Brain microvascular endothelial cell (primary cell): ENCODE data around the gene FBXW8.

Experiments used
- DNase-seq: peaks from one replicate; pipeline ENCODE4 v3.0.0-alpha.2; 2020
- H3K27ac ChIP-seq: fragments of 250-450 bp; sonication (Bioruptor Pico); 2 replicates; pipeline ENCODE4 v1.5.1; 2020; ENCODE audit warnings: mild to moderate bottlenecking, moderate library complexity
- H3K27me3 ChIP-seq: fragments of 250-450 bp; sonication (Bioruptor Pico); replicated peaks from 2 replicates; pipeline ENCODE4 v1.5.1; 2020; ENCODE audit warnings: mild to moderate bottlenecking
- H3K36me3 ChIP-seq: fragments of 250-450 bp; sonication (Bioruptor Pico); replicated peaks from 2 replicates; pipeline ENCODE4 v1.5.1; 2020; ENCODE audit warnings: mild to moderate bottlenecking
- H3K4me3 ChIP-seq: 2 replicates; pipeline ENCODE4 v1.5.1; 2011; ENCODE audit warnings: low read depth, mild to moderate bottlenecking, control low read depth, low read length, moderate library complexity
- in situ Hi-C: cut with HindIII; loops from 2 replicates; pipeline ENCODE4 v1.10.0; 2017; ENCODE audit warnings: low sequenced_read_pairs, low pct_ligation_motif_present
- TF ChIP-seq, protein P1 (sequence below): IDR thresholded peaks from 2 replicates; pipeline ENCODE4 v1.5.1; 2011; ENCODE audit warnings: low read depth, mild to moderate bottlenecking, moderate library complexity, low read length, control low read depth, inconsistent platforms; ENCODE audit errors: missing control alignments

The FBXW8 gene

DNA sequence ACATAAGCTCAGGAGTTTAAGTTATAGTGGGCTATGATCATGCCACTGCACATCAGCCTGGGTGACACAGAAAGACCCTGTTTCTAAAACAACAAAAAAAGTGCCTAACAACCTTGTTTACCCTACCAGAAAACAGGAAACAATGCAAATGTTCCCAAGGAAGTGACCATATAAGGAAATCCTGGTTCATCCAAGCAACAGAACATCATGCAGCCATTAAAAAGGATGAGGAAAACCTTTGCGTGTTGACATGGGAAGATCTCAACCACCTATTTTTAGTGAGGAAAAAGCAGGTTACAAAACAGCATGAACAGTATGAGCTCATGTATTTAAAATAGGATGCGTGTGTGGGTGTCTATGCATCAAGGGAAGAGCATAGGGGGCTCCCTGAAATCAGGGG lies 43.2 kb upstream of the FBXW8 start:
- no peak for DNase-seq
- H3K36me3 ChIP-seq, result no peaks in the 10 kb centered on the region
- in situ Hi-C loops, result no loop called here
- no peak overlapping the region for H3K27ac ChIP-seq
- H3K27me3 ChIP-seq, result no peaks in the 10 kb centered on the region
- no peak overlapping the region for H3K4me3 ChIP-seq
- TF ChIP-seq, protein P1, sequence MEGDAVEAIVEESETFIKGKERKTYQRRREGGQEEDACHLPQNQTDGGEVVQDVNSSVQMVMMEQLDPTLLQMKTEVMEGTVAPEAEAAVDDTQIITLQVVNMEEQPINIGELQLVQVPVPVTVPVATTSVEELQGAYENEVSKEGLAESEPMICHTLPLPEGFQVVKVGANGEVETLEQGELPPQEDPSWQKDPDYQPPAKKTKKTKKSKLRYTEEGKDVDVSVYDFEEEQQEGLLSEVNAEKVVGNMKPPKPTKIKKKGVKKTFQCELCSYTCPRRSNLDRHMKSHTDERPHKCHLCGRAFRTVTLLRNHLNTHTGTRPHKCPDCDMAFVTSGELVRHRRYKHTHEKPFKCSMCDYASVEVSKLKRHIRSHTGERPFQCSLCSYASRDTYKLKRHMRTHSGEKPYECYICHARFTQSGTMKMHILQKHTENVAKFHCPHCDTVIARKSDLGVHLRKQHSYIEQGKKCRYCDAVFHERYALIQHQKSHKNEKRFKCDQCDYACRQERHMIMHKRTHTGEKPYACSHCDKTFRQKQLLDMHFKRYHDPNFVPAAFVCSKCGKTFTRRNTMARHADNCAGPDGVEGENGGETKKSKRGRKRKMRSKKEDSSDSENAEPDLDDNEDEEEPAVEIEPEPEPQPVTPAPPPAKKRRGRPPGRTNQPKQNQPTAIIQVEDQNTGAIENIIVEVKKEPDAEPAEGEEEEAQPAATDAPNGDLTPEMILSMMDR, result no peak

DNA sequence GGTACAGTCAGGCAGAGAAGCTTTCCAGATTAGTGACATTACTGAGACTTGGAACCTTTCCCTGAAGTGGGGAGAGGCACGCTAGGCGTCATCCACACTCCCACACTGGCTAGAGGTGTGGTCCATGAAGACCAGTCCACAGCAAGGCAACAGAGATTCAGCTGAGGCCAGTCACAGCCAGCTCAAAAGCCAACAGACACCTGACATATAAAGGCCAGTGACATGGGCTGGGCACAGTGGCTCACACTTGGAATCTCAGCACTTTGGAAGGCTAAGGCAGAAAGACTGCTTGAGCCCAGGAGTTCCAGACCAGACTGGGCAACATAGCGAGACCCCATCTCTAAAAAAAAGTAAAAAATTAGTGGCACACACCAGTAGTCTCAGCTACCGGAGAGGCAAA lies 40.4 kb upstream of the FBXW8 start:
- in situ Hi-C loops, result no loop called here
- Histone ChIP-seq H3K27me3 (no peaks in the 10 kb centered on the region), H3K36me3 (no peaks in the 10 kb centered on the region), H3K27ac (no peak overlapping the region), H3K4me3 (no peak overlapping the region)
- no peak for DNase-seq
- TF ChIP-seq, protein P1, result no peak

DNA sequence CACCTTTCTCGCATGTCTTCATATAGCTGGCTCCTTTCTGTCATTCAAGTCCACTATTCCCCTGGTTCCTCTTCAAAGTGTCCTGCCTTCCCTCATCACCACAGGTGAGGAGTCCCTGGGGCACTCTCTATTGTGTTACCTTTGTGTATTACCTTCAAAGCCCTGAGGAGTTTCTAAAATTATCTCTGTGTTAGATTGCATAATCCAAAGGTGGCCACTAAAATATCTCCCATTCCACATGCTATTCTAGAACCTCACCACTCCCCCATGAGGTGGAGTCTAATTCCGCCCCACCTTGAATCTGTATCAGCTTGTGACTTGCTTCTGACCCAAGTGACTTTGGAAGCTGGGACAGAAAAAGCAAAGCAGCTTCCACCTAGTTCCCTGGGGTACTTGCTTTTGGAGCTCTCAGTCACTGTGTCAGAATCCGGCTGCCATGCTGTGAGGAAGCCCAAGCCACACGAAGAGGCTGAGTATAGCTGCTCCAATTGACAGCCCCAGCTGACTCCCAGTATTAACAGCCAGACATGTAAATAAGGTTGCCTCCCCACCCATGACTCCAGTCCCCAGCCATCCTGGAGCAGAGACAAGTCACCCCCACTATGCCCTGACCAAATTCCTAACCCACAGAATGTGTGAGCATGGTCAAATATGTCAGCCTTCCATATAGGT lies 36.3 kb upstream of the FBXW8 start:
- Histone ChIP-seq H3K36me3 (no peaks in the 10 kb centered on the region), H3K4me3 (no peak overlapping the region), H3K27ac (no peak overlapping the region), H3K27me3 (peaks cover 27% of the 10 kb centered on the region)
- no peak for DNase-seq
- TF ChIP-seq, protein P1, result no peak
- in situ Hi-C loops, result no loop called here

DNA sequence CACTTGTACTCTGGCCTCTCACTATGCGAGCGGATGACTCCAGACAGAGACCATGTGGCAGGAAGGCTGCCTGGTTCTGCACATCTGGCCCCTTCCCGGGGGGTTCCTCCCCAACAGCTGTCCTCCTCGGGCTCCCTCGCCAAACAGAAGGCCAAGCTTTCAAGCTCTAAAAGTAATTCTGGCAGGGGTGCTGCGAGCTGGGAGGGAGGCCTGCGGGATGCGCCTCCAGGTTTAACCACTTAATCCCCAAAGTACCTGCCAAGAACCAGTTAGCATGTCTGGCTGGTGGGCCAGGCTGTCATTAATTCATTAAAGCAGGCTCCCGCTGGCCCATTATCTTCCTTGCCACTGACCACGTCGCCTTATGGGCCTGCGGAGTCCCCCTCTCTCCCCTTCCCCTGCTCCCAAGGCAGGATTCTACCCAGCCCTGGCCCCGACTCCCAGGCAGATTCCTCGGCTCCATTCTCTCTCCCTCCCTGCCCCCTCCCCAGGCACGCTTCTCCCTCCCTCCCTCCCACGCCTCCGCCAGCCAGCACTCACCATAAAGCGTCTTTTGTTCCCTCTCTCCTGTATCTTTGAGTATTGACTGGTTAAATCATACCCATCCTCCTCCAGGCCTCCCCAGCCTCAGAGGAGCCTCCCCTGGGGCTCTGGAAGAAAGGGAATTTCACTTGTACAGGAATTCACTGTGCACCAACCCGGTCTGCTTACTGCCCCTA lies 34.4 kb upstream of the FBXW8 start:
- H3K4me3 ChIP-seq, result no peak overlapping the region
- DNase-seq, result no peak
- no peak overlapping the region for H3K27ac ChIP-seq
- in situ Hi-C loops, result no loop called here
- H3K27me3 ChIP-seq, result peaks cover 41% of the 10 kb centered on the region
- TF ChIP-seq, protein P1, result no peak
- no peaks in the 10 kb centered on the region for H3K36me3 ChIP-seq

DNA sequence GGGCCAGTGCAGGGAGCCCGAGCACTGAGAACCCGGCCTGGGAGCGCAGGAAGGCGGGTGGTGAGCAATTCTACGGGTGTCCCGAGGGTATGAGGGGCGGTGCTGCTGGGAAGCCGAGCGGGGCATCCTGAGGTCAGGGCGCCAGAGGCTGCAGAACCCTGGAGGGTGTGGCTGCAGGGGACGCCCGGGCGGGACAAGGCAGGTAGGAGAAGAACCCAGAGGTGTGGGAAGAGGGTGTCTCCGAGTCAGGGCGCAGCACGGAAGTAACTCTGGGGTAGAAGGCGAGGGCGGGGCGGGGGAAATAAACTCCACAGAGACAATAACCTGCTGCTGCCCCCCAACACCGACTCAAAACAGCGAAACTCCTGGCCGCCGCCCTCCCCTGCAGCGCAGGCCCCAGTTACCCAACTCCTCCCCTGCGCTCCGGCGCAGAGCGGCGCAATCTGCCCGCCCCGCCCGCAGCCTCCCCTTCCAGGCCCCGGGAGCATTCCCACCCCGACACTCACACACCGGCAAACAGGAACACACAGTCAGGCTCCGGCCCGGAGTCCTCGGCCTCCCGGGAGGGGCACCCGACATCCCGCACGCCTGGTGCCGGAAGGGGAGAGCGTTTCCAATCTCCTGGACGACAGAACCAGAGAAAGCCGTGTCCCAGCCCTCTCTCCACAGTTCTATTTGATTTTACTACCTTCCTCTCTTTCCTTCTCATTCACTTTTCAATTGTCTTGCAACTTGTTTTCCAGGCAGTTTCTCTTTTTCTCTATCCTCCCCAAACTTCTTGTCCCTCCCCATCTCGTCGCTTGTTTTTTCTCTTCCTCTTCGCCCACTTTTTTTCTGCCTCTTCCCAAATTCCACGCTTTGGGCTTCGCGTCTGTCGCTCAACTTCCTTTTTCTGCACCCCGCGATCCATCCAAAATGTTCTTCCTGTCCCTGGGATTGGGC lies 31.9 kb upstream of the FBXW8 start:
- H3K36me3 ChIP-seq, result no peaks in the 10 kb centered on the region
- H3K27ac ChIP-seq, result no peak overlapping the region
- no peak for DNase-seq
- H3K4me3 ChIP-seq, result peak overlapping the region; percentile 5
- peaks cover 62% of the 10 kb centered on the region for H3K27me3 ChIP-seq
- in situ Hi-C loops, result no loop called here
- TF ChIP-seq, protein P1, result no peak
